HG02763 (cell line): ENCODE results near the gene CRNKL1.

Source experiments
- ATAC-seq: cut with Tn5 transposase; IDR thresholded peaks from one replicate; pipeline ENCODE4 v1.9.1; 2021; ENCODE audit warnings: mild to moderate bottlenecking, moderate library complexity; ENCODE audit not compliant: unreplicated experiment

Gene CRNKL1

DNA sequence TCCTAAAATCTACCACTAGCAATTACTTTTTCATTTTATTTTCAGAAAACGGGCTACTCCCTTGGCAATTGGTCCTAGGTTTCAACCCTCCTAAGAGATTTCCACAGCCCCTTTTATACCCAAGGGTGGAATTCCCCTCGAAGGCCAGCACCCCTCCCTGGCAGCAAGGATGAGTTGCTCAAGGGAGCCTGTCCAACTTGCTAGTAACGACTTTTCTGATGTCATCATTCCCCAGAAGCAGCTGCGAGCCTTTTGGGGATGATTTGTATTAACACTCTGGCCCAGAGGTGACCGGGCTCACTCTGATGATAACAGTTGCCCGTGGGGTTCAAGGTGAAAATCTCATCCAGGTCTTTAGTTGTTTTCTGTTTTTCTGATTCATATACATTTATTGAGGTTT lies 65.8 kb downstream of the CRNKL1 start:
- no peak for ATAC-seq
